Measurements from ENCODE around the gene KCNC1. TPM values are rescaled to one million over a fixed set of nuclear protein-coding genes. Genes with fewer than 3 reads are reported as not detected.

The KCNC1 gene
- total and polyA plus RNA-seq, 2 of the 13 experiments (the other 11 are each of a cell fraction or from before 2014, with no cell fraction given) = 0.01 to 0.04 TPM

GRCh38 chr11:17770048-17770652 is 35.6 kb downstream of the KCNC1 start (continued):
- TF ChIP-seq ZNF142 (CRISPR knock-in tag; IDR thresholded peaks at IDR 0.05) (no peak), ZIK1 (CRISPR knock-in tag; IDR thresholded peaks at IDR 0.05; ENCODE audit: borderline replicate concordance, low read depth) (no peak; the same call in 1 of the 2 replicates), ZNF512 (CRISPR knock-in tag; IDR thresholded peaks at IDR 0.05) (no peak), ZSCAN30 (CRISPR knock-in tag; IDR thresholded peaks at IDR 0.05) (0 out of 2 replicates have a peak, but pooled peaks have one; percentile 51), RORA (CRISPR knock-in tag; IDR thresholded peaks at IDR 0.05) (no peak), TRIM22 (IDR thresholded peaks at IDR 0.05) (no peak), ARID4A (CRISPR knock-in tag; IDR thresholded peaks at IDR 0.05; ENCODE audit: borderline replicate concordance) (peak; percentile 79; the same call in 1 of the 2 replicates), NR2C2 (CRISPR knock-in tag; IDR thresholded peaks at IDR 0.05; ENCODE audit: borderline replicate concordance) (peak; percentile 93), HOXD1 (CRISPR knock-in tag; IDR thresholded peaks at IDR 0.05) (peak; percentile 85), MED8 (CRISPR knock-in tag; IDR thresholded peaks at IDR 0.05; ENCODE audit: insufficient replicate concordance) (peak; percentile 77), ZNF776 (CRISPR knock-in tag; IDR thresholded peaks at IDR 0.05) (0 out of 2 replicates have a peak, but pooled peaks have one; percentile 56), MBNL3 (CRISPR knock-in tag; conservative IDR thresholded peaks at IDR 0.05) (no peak), ZNF513 (CRISPR knock-in tag; conservative IDR thresholded peaks at IDR 0.05) (no peak), HCFC1 (IDR thresholded peaks at IDR 0.05; ENCODE audit: low read depth, low read length) (no peak)

All from HepG2 (cell line).